NB4 (cell line): ENCODE data around the gene PHF24.

Experiments used
- DNase-seq: peaks from one replicate; pipeline ENCODE4 v3.0.0; 2010; ENCODE audit warnings: low read depth
- H3K4me3 ChIP-seq: one replicate; pipeline ENCODE4 v1.5.1; 2011; ENCODE audit warnings: mild to moderate bottlenecking, low read depth, low read length, moderate library complexity
- CTCF ChIP-seq: IDR thresholded peaks from one replicate; pipeline ENCODE4 v1.5.1; 2012; ENCODE audit warnings: low read depth, low read length
- MAX ChIP-seq: IDR thresholded peaks from 2 replicates; pipeline ENCODE4 v1.6.1; 2011; ENCODE audit warnings: low read depth, low read length
- MYC ChIP-seq: IDR thresholded peaks from 2 replicates; pipeline ENCODE4 v1.6.1; 2011; ENCODE audit warnings: low read depth, low read length
- POLR2A ChIP-seq: IDR thresholded peaks from 2 replicates; pipeline ENCODE4 v1.6.1; 2011; ENCODE audit warnings: mild to moderate bottlenecking; ENCODE audit not compliant: insufficient read length; ENCODE audit errors: extremely low read depth

The PHF24 gene

GRCh38 chr9:34996181-34996904 is 38.3 kb downstream of the PHF24 start:
- no peak overlapping the region for H3K4me3 ChIP-seq
- no peak for DNase-seq
- TF ChIP-seq CTCF (no peak), MAX (no peak), POLR2A (no peak), MYC (no peak)

GRCh38 chr9:34996905-34997279 is 38.8 kb downstream of the PHF24 start:
- no peak for DNase-seq
- TF ChIP-seq CTCF = no peak
- no peak for TF ChIP-seq MAX
- no peak for TF ChIP-seq POLR2A
- no peak for TF ChIP-seq MYC
- H3K4me3 ChIP-seq = no peak overlapping the region

- H3K4me3 ChIP-seq = no peak overlapping the region
- DNase-seq = no peak
- TF ChIP-seq POLR2A (no peak), MYC (no peak), CTCF (no peak), MAX (no peak)
These were observed 39.3 kb downstream of the PHF24 start for GRCh38 chr9:34997379-34997781.

GRCh38 chr9:34998266-34998665 is 40.2 kb downstream of the PHF24 start:
- no peak for DNase-seq
- no peak overlapping the region for H3K4me3 ChIP-seq
- TF ChIP-seq MAX (no peak), MYC (no peak), CTCF (no peak), POLR2A (no peak)

GRCh38 chr9:34999576-34999975 is 41.5 kb downstream of the PHF24 start:
- TF ChIP-seq MYC = no peak
- TF ChIP-seq POLR2A = no peak
- no peak for TF ChIP-seq CTCF
- no peak for TF ChIP-seq MAX
- no peak for DNase-seq
- H3K4me3 ChIP-seq = no peak overlapping the region
